ENCODE measurements around the gene NDUFS6. TPM values are rescaled to one million over a fixed set of nuclear protein-coding genes. Genes with fewer than 3 reads are reported as not detected.
A peak's percentile ranks its signal among the peaks of the same experiment; 100 is the strongest.

NDUFS6 gene
- total RNA-seq, 1 donor from 2014 or later = 37.6 TPM

GRCh38 chr5:1808439-1808838 lies 7.2 kb downstream of the NDUFS6 start:
- Mint-ChIP-seq H3K27me3 (ENCODE audit: low read depth, unreplicated experiment) (no peaks in the 10 kb centered on the region), H3K4me1 (ENCODE audit: low read depth, unreplicated experiment) (peaks cover 20% of the 10 kb centered on the region), H3K36me3 (ENCODE audit: low read depth, unreplicated experiment) (peaks cover 64% of the 10 kb centered on the region), H3K4me3 (ENCODE audit: unreplicated experiment) (peak overlapping the region; percentile 20), H3K27ac (ENCODE audit: unreplicated experiment) (peak overlapping the region; percentile 96), H3K9me3 (ENCODE audit: unreplicated experiment) (peaks cover 10% of the 10 kb centered on the region)
- DNase-seq (ENCODE audit: low read depth) (peak; percentile 77), FAIRE-seq (no peak)
- peak overlapping the region; percentile 17 for H3K4me2 ChIP-seq (ENCODE audit: low read length)
- no peaks in the 10 kb centered on the region for H3K9me3 ChIP-seq (ENCODE audit: insufficient read depth, low read depth, low read length)
- H3K9ac ChIP-seq (ENCODE audit: low read length) = no peak overlapping the region
- H3K4me1 ChIP-seq (ENCODE audit: insufficient read depth, low read length) = no peaks in the 10 kb centered on the region
- H4K20me1 ChIP-seq (ENCODE audit: insufficient read depth, low read length) = peaks cover 15% of the 10 kb centered on the region
- peaks cover 85% of the 10 kb centered on the region for H3K79me2 ChIP-seq (ENCODE audit: insufficient read depth, low read length)
- H3K27me3 ChIP-seq (ENCODE audit: insufficient read depth, low read length) = no peaks in the 10 kb centered on the region
- no peak overlapping the region for H2AFZ ChIP-seq (ENCODE audit: low read depth, low read length)
- peaks cover 39% of the 10 kb centered on the region for H3K36me3 ChIP-seq (ENCODE audit: insufficient read depth, low read length)
- no peak for TF ChIP-seq EZH2 (IDR thresholded peaks at IDR 0.05; ENCODE audit: insufficient read depth, low read length)
- TF ChIP-seq, protein P1, sequence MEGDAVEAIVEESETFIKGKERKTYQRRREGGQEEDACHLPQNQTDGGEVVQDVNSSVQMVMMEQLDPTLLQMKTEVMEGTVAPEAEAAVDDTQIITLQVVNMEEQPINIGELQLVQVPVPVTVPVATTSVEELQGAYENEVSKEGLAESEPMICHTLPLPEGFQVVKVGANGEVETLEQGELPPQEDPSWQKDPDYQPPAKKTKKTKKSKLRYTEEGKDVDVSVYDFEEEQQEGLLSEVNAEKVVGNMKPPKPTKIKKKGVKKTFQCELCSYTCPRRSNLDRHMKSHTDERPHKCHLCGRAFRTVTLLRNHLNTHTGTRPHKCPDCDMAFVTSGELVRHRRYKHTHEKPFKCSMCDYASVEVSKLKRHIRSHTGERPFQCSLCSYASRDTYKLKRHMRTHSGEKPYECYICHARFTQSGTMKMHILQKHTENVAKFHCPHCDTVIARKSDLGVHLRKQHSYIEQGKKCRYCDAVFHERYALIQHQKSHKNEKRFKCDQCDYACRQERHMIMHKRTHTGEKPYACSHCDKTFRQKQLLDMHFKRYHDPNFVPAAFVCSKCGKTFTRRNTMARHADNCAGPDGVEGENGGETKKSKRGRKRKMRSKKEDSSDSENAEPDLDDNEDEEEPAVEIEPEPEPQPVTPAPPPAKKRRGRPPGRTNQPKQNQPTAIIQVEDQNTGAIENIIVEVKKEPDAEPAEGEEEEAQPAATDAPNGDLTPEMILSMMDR (IDR thresholded peaks at IDR 0.05; ENCODE audit: insufficient read depth, low read depth, low read length) = no peak
- peak overlapping the region; percentile 54 for H3K27ac ChIP-seq (ENCODE audit: low read depth, low read length)
- H3K4me3 ChIP-seq (ENCODE audit: insufficient read depth, low read depth, low read length) = no peak overlapping the region

GRCh38 chr5:1809416-1810035 lies 8.3 kb downstream of the NDUFS6 start:
- Histone ChIP-seq H2AFZ (ENCODE audit: low read depth, low read length) (no peak overlapping the region), H3K4me3 (ENCODE audit: insufficient read depth, low read depth, low read length) (no peak overlapping the region), H4K20me1 (ENCODE audit: insufficient read depth, low read length) (peaks cover 17% of the 10 kb centered on the region), H3K9me3 (ENCODE audit: insufficient read depth, low read depth, low read length) (no peaks in the 10 kb centered on the region), H3K4me1 (ENCODE audit: insufficient read depth, low read length) (no peaks in the 10 kb centered on the region), H3K9ac (ENCODE audit: low read length) (peak overlapping the region; percentile 22), H3K27ac (ENCODE audit: low read depth, low read length) (no peak overlapping the region), H3K27me3 (ENCODE audit: insufficient read depth, low read length) (no peaks in the 10 kb centered on the region), H3K79me2 (ENCODE audit: insufficient read depth, low read length) (peaks cover 74% of the 10 kb centered on the region), H3K4me2 (ENCODE audit: low read length) (no peak overlapping the region), H3K36me3 (ENCODE audit: insufficient read depth, low read length) (peaks cover 37% of the 10 kb centered on the region)
- Mint-ChIP-seq H3K9me3 (ENCODE audit: unreplicated experiment) (peaks cover 10% of the 10 kb centered on the region), H3K27ac (ENCODE audit: unreplicated experiment) (peak overlapping the region; percentile 96), H3K27me3 (ENCODE audit: low read depth, unreplicated experiment) (no peaks in the 10 kb centered on the region), H3K4me1 (ENCODE audit: low read depth, unreplicated experiment) (peaks cover 28% of the 10 kb centered on the region), H3K4me3 (ENCODE audit: unreplicated experiment) (no peak overlapping the region), H3K36me3 (ENCODE audit: low read depth, unreplicated experiment) (peaks cover 66% of the 10 kb centered on the region)
- FAIRE-seq = no peak
- TF ChIP-seq, protein P1 (IDR thresholded peaks at IDR 0.05; ENCODE audit: insufficient read depth, low read depth, low read length) = no peak
- no peak for TF ChIP-seq EZH2 (IDR thresholded peaks at IDR 0.05; ENCODE audit: insufficient read depth, low read length)
- DNase-seq (ENCODE audit: low read depth) = no peak

- Mint-ChIP-seq H3K27ac (ENCODE audit: unreplicated experiment) (no peak overlapping the region), H3K27me3 (ENCODE audit: low read depth, unreplicated experiment) (no peaks in the 10 kb centered on the region), H3K36me3 (ENCODE audit: low read depth, unreplicated experiment) (peaks cover 64% of the 10 kb centered on the region), H3K9me3 (ENCODE audit: unreplicated experiment) (peaks cover 10% of the 10 kb centered on the region), H3K4me1 (ENCODE audit: low read depth, unreplicated experiment) (peaks cover 28% of the 10 kb centered on the region), H3K4me3 (ENCODE audit: unreplicated experiment) (no peak overlapping the region)
- no peak overlapping the region for H3K9ac ChIP-seq (ENCODE audit: low read length)
- H3K4me1 ChIP-seq (ENCODE audit: insufficient read depth, low read length) = no peaks in the 10 kb centered on the region
- H3K79me2 ChIP-seq (ENCODE audit: insufficient read depth, low read length) = peaks cover 63% of the 10 kb centered on the region
- no peak for TF ChIP-seq EZH2 (IDR thresholded peaks at IDR 0.05; ENCODE audit: insufficient read depth, low read length)
- TF ChIP-seq, protein P1 (IDR thresholded peaks at IDR 0.05; ENCODE audit: insufficient read depth, low read depth, low read length) = no peak
- no peak overlapping the region for H2AFZ ChIP-seq (ENCODE audit: low read depth, low read length)
- no peaks in the 10 kb centered on the region for H3K9me3 ChIP-seq (ENCODE audit: insufficient read depth, low read depth, low read length)
- H3K27me3 ChIP-seq (ENCODE audit: insufficient read depth, low read length) = no peaks in the 10 kb centered on the region
- DNase-seq (ENCODE audit: low read depth) (no peak), FAIRE-seq (no peak)
- H3K36me3 ChIP-seq (ENCODE audit: insufficient read depth, low read length) = peaks cover 33% of the 10 kb centered on the region
- no peak overlapping the region for H3K4me2 ChIP-seq (ENCODE audit: low read length)
- no peak overlapping the region for H3K27ac ChIP-seq (ENCODE audit: low read depth, low read length)
- peaks cover 15% of the 10 kb centered on the region for H4K20me1 ChIP-seq (ENCODE audit: insufficient read depth, low read length)
- no peak overlapping the region for H3K4me3 ChIP-seq (ENCODE audit: insufficient read depth, low read depth, low read length)
Measured at GRCh38 chr5:1810581-1811101, 9.4 kb downstream of the NDUFS6 start.

Measured in astrocyte (in vitro differentiated cells and primary cell).